H1 (cell line): ENCODE data around the gene UGT1A8.

ENCODE experiments used
- CEBPB ChIP-seq: IDR thresholded peaks from 2 replicates; pipeline ENCODE4 v1.6.1; 2012; ENCODE audit warnings: low read depth, low read length
- CHD2 ChIP-seq: IDR thresholded peaks from 2 replicates; pipeline ENCODE4 v1.6.1; 2012; ENCODE audit warnings: low read length, improper control_type of control experiment
- CTCF ChIP-seq, 3 experiments: IDR thresholded peaks; 1 replicate in 2 of 3; 2 replicates in 1 of 3; pipeline versions ENCODE4 v1.5.1 to v1.6.1; 2011; ENCODE audit warnings: low read length in 3 of 3, mild to moderate bottlenecking in 3 of 3, inconsistent platforms in 2 of 3, low read depth in 1 of 3, moderate library complexity in 1 of 3; ENCODE audit not compliant: insufficient read depth in 1 of 3; ENCODE audit errors: control extremely low read depth in 1 of 3
- E2F6 ChIP-seq: IDR thresholded peaks from 2 replicates; pipeline ENCODE4 v1.6.1; 2012; ENCODE audit warnings: inconsistent platforms
- EZH2 ChIP-seq: fragments of 200-600 bp; sonication (generic); IDR thresholded peaks from 2 replicates; pipeline ENCODE4 v1.7.1; 2012; ENCODE audit warnings: low read depth, mild to moderate bottlenecking, moderate library complexity, low read length, inconsistent platforms; ENCODE audit not compliant: severe bottlenecking
- POLR2A ChIP-seq, 2 experiments: IDR thresholded peaks; 1 replicate in 1 of 2; 2 replicates in 1 of 2; pipeline ENCODE4 v1.6.1; 2011; ENCODE audit warnings: low read depth in 2 of 2, low read length in 2 of 2, mild to moderate bottlenecking in 2 of 2; ENCODE audit errors: control extremely low read depth in 1 of 2
- SIRT6 ChIP-seq: IDR thresholded peaks from one replicate; pipeline ENCODE4 v1.7.1; 2012; ENCODE audit warnings: low read length, inconsistent platforms
- TEAD4 ChIP-seq: IDR thresholded peaks from 2 replicates; pipeline ENCODE4 v1.6.1; 2012; ENCODE audit warnings: low read depth, low read length, inconsistent platforms, mixed read lengths

- TF ChIP-seq CTCF (IDR thresholded peaks at IDR 0.05; ENCODE audit: control extremely low read depth in 1 of 3, insufficient read depth in 1 of 3, low read depth in 1 of 3, low read length in 3 of 3) (no peak), CEBPB (no peak), POLR2A (IDR thresholded peaks at IDR 0.05; ENCODE audit: control extremely low read depth in 1 of 2, low read depth in 2 of 2, low read length in 2 of 2) (no peak), CHD2 (no peak), TEAD4 (no peak), E2F6 (no peak), SIRT6 (no peak), EZH2 (no peak)
These were observed 75.2 kb downstream of the UGT1A8 start, which contains the start of gene UGT1A6 for GRCh38 chr2:233692648-233693047.
